Stimulated activated CD4-positive, alpha-beta T cell treated with anti-CD3 and anti-CD28 coated beads, TNF-alpha, amount 100 ng/mL, for 48 hours (primary cell): ENCODE data around the gene FAM219A.

ENCODE experiments used
- DNase-seq, 3 donors: peaks; one replicate each; pipeline ENCODE4 v3.0.0-alpha.2; 2020; ENCODE audit warnings: low read depth in 3 of 3

The FAM219A gene

DNA sequence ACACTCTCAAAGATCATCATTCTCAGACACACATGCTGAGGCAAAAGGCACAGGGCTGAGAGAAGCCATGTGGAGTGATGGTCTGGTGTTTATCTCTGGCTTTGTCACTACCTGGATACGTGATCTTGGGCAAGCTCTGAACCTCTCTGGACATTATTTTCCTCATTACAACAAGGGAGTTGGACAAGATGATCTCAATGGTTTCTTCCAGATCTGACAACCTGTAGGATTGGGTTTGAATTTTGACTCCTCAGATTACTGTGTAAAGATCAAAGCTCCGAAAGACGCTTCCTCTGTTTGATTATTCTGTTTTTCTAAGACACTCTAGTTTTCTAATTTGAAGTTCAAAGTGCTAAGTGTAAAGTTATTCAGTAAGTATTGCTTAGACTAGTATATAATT is 109.0 kb downstream of the FAM219A start:
- DNase-seq, result no peak
